NCI-H146 treated with DMSO at 0.1 percent for 48 hours (cell line): ENCODE results near the gene RELL1.

Experiments used
- DNase-seq: peaks from one replicate; lab custom pipeline; 2025; ENCODE audit not compliant: unreplicated experiment; lab: John Stamatoyannopoulos, UW

RELL1 gene

GRCh38 chr4:37603711-37604110 is 82.5 kb downstream of the RELL1 start:
- no peak for DNase-seq

DNA sequence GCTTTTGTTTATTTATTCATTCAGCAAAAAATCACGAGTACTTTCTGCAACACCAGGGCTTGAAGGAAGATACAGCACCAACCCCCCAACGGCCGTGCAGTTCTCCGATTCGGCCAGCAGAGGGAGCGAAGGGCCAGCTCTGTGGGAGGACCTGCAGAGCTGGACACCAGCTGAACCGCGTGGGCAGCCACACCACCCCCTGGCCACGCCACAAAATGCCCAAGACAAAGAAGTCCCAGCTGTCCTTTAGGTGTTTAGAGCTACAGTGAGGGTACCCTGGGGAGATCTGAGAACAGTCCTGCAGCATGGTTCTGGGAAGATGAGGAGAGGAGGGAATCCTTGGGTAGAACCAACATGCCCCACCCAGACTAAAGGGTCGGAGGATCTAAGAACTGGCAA is 83.1 kb downstream of the RELL1 start:
- DNase-seq, result peak; percentile 7

DNA sequence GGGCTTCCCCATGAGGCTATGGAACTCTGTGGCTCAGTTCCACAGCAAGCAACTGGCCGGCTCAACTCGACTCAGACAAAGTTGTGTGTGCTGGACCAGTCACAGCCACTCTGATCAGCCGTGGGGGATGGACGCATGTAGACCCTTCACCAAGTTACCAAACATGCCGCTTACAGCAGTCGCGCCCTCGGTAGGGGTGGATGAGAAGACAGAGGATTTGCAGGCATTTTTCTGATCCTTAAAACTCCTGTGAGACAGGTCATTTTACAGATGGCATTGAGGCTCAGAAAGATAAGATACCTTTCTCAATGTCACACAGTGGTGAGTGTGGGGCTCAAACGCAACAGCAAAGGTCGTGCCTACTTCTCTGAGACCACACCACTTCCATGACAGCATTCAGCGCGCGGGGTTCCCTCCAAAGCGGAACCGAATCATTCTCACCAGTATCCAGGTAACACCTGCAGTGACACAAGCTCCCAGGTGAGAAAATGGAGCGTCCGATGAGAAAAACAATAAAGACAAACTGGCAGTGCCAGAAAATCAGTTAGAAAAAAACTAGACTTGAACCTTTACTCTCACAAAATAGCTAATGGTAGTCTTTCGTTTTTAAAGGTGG is 83.6 kb downstream of the RELL1 start:
- DNase-seq, result no peak

DNA sequence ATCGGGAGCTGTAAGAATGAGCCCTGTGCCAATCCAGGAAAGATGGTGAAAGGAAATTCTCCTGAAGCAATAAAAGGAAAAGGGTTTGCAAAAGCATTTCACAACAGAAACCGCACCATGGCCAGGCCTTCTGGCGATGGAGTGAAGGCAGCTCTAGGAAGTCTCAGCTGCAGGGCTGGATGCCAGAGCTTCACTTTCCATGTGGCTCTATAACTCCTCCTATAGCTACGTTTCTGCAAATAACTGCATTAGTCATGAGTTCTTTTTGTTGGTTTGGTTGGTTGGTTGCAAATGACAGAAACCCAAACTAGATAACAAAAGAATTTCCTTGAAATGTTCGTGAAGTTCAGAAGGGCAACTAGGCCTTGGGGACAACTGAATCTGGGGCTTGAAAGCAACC is 84.6 kb downstream of the RELL1 start:
- DNase-seq, result no peak

DNA sequence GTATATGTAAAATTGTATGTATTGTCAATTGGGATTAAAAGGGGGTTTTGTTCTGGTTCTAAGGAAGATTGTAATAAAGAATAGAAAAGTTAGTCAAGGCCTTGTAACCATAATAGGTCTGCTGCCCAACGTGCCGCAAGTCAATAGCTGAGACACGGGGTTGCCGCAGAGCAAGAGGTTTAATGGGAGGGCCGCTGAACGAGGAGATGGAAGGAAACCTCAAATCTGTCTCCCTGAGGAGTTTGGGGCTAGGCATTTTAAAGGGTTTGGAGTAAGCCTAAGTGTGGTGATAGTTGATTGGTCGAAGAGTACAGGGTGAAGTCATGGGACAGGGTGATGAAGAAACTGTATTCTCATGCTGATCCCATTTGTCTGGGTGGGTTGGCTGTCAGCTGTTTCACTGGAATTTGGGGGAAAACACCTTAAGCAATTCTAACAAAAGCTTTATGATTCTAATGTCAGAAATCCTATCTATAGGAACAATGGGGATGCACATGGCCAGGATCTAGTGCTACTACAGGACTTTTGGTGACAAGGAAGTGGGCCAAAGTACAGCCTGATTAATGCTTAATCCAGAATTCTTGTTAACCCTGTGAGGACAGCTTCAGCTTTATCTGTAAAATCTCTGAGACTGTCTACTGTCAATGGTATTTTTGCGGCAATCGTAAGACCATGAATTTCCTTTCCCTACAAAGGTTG is 86.9 kb downstream of the RELL1 start:
- no peak for DNase-seq

DNA sequence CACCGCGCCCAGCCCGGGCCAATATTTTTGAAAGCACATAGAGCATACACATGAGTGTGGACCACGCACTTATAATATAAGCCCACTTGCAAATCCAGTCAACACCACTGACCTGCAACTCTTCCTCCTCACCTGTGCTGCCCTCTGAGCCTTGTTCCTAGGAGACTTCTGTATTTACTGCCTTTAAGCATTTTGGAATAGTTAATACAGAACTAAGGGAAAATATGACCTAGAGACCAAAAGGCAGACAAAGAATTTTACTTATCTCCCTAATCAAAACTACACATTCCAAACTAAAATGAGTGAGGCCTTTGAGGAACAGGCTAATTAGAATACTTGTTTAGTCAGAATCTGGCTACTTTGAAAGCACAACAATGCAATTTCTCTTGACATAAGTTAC is 89.1 kb downstream of the RELL1 start:
- DNase-seq, result no peak

DNA sequence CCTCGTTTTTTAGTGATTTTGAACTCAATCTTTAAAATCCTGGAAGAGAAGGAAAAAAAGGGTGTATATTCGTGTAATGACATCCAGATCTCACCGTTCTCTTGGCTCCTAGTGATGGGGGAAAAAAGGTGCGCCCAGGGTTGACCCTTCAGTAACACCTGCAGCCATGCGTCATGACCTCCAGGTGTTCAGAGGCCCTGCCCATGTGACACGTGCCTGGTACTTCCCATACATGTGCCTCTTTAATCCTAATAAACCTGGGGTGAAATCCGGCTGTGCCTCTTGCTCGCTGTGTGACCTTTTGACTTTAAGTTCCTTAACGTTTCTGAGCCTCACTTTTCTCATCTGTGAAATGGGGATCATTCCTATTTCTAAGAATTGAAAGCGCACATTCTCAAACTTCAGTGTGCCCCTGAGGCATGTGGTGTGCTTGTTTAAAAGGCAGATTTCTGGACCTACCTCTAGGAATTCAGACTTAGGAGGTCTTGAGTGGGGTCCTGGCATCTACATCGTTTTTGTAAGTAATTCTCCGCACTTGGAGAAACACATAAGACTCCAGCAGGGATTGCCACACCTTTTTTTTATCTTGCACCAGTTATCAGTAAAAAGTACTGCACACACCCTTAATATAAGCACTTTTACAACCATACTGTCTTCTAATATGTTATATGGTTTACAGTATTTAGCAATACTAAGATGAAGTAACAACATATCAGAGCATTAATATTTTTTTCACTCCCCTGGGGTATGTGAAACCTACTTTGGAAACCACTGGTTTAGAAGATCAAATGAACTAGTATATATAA is 90.1 kb downstream of the RELL1 start:
- DNase-seq, result no peak

DNA sequence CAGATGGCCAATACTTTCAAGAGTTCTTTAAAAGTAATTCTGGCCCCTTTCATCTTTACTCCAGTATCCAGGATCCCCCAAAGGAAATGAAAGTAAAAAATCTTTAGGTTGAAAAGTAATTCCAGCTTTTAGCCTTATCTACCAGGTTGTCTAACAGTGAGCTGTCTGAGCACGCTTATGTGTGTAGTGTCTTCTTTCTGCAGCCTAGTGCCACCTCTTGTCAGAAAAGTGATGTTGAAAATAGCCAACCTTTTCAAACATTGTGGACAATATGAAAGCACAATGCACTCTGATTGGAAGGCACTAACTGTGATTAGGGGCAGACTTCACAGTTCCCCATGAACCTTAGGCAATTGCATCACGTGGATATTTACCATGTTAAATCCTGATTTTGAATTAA is 92.1 kb downstream of the RELL1 start:
- DNase-seq, result no peak

GRCh38 chr4:37591349-37591748 is 94.8 kb downstream of the RELL1 start:
- no peak for DNase-seq

DNA sequence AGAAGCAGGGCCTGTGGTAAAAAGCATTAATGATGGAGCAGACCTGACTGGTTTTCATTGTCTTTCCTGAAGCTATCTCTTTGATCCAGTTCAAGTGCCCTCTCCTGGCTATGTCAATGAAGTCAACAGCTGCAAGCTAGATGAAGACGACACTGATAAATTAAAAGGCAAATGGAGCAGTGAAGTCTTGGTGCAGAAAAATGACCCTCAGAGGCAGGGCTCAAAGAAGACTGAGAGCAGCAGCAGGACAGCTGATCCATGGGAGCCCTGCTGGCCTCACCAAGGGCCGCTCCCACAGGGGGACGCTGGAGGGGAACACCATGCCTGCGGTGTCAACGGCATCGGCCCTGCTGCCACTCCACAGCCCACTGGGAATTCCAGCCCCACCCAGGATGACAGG is 96.2 kb downstream of the RELL1 start:
- no peak for DNase-seq

GRCh38 chr4:37588150-37588549 is 98.0 kb downstream of the RELL1 start:
- DNase-seq, result no peak

DNA sequence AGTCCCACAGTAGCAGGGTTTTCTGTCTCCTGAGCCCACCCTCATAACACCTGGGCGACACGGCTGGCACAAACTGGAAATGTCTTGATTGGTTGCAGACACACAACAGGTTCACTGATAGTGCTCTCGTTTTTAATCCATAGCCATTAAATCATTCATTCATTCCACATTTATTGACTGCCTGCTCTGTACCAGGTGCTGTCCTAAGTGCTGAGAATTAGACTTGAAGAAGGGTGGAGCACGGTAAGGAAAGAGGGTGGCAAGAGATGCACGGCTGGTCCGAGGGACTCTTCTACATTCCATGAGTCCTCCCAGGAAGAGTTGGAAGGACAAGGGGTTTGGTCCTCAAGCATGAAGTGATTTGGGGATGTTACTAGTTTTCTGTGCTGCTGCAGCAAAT is 100.0 kb downstream of the RELL1 start:
- DNase-seq, result no peak

DNA sequence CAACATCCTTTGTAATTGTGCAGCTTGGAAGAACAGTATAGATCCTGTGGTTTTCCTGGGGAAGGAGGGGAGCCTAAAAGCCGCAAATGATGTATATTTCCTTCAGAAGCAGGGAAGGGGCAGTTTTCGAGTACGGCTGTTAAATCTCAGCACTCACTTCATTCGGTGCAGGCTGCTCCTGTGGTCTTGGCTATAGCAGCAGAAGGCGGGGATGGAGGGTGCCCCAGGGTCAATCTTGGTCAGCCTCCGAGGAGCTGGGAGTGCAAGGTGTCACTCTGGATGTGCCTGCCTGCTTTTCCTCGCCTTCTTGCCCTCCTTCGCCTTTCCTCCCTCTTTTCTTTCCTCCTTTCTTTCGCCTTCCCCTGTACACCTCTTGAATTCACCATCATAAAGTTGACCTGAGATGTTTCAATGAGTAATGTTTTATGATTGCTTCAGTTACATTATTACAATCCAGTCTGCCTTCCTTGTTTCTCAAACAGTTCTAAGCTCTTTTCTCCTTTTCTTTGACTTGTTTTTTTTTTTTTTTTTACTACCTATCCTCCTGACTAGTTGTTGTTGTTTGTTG is 101.6 kb downstream of the RELL1 start:
- DNase-seq, result no peak

GRCh38 chr4:37584071-37584470 is 102.1 kb downstream of the RELL1 start:
- DNase-seq, result no peak

DNA sequence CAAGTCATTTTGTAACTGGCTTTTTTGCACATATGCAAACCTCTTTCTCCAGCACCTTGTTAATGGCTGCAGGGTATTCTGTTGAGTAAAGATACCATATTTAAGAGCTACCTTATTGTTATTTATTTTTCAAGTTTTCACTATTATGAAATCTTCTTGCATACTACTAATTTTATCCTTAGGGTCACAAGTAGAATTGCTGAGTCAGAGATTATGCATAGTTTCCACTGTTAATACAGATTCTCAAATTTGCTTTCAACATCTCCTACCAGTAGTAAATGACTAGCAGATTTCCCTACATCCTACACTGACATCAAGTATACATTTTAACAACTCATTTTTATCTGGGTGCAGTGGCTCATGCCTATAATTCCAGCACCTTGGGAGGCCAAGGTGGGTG is 112.6 kb downstream of the RELL1 start:
- DNase-seq, result no peak

DNA sequence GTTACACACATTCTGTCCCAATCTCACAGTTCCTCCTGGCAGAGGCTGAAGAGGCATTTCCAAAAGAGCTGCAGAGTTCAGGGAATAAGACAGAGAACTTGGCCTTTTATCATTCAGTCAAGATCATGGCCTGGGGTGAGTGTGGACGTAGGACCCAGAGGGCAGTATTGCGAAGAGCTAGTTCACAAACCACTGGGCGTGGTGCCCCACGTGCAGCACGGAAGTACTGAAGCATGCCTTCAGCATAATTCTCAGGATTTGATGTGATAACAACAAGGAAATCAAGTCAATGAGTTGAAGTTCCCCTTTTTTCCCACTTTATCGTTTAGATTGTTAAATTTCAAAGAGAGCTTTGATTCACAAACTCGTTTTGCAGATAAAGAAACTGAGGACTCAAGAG is 117.7 kb downstream of the RELL1 start:
- no peak for DNase-seq

- DNase-seq, result no peak
These were observed 118.3 kb downstream of the RELL1 start for GRCh38 chr4:37567836-37568235.

- no peak for DNase-seq
These were observed 123.6 kb downstream of the RELL1 start for GRCh38 chr4:37562592-37562991.

GRCh38 chr4:37561803-37562207 is 124.4 kb downstream of the RELL1 start:
- no peak for DNase-seq

DNA sequence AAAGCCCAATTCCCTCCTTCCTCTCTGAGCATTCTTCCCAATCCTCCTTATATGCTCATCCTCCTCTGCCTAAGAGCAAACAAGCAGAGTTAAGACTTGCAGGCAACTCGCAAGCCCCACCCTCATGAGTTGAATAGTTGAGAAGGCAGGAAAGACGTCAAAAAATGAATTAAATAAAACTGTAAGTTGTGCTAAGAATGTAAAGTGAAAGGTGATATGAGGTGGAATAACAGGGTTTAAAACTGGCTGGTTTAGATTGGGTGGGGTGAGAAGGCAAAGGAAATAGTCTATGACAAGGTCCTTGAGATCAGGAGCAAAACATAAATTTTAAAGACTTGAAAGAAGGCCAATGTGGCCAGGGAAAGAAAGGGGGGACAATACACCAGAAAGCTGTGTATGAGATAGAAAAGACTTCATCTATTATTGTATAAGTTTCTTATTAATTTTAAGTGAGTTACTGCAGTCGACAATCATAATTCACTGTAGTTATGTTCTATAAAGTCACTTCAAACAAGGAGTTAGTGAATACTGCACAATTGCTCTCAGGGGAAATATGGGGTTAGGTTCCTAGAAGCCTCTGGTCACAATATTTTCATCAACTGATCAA is 124.9 kb downstream of the RELL1 start:
- no peak for DNase-seq
